ENCODE data around the gene VGLL3. TPM values are rescaled to one million over a fixed set of nuclear protein-coding genes. Genes with fewer than 3 reads are reported as not detected.

The VGLL3 gene
- total and polyA plus RNA-seq, 2 experiments from 2014 or later, result 1.4 to 7.3 TPM

GRCh38 chr3:86973440-86973839, 17.5 kb downstream of the VGLL3 start (continued):
- TF ChIP-seq ZNF462 (CRISPR knock-in tag; IDR thresholded peaks at IDR 0.05) (no peak), EZH2 (IDR thresholded peaks at IDR 0.05; ENCODE audit: low read depth, unreplicated experiment) (no peak), JUNB (IDR thresholded peaks at IDR 0.05; ENCODE audit: unreplicated experiment) (no peak), REST (IDR thresholded peaks at IDR 0.05; ENCODE audit: unreplicated experiment) (no peak), ETS1 (IDR thresholded peaks at IDR 0.05) (no peak), ZNF114 (CRISPR knock-in tag; IDR thresholded peaks at IDR 0.05) (no peak)

Measured in GM23338 (cell line).